NCI-H226 (cell line): ENCODE data around the gene KRT80.

ENCODE experiments used
- DNase-seq: peaks from one replicate; pipeline ENCODE4 v3.0.0-alpha.2; 2015

Gene KRT80

GRCh38 chr12:52151153-52151836 is 40.5 kb downstream of the KRT80 start:
- DNase-seq = peak; percentile 15

- DNase-seq = peak; percentile 80
Measured at GRCh38 chr12:52149651-52150241, 42.1 kb downstream of the KRT80 start.

GRCh38 chr12:52149182-52149641 is 42.6 kb downstream of the KRT80 start:
- peak; percentile 39 for DNase-seq

DNA sequence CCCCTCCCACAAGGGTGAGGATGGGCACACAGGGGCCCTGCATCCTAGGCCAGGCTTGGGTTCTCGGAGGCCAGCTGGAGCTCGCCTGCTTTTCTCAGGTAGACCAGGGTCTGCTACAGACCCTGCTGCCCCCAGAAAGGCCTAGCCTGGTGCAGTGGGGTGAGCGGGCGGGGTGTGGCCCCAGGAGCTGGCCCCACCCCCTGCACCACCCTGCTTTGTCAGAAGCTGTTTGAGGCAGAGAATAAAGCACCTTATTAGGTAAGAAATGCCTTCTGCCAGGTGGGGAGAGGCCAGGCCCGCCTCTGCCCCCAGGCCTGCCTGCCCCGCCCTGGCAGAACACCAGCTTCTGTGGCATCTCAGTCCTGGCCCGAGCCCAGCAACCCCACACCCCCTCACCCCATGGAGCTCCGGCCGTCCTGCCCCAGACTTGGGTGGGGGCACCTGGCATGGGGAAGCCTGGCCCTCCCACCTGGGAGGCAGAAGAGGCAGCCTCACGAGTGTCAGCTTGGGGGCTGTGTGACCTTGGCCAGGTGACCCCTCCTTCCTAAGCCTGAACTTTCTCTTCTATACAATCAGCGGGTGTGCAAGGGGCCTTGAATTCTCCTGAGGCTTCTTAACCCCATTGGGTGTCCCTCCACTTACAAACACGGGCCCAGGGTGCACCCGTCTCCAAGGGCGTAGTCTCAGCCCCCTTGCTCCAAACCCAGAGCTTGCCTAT is 43.2 kb downstream of the KRT80 start:
- peak; percentile 95 for DNase-seq

DNA sequence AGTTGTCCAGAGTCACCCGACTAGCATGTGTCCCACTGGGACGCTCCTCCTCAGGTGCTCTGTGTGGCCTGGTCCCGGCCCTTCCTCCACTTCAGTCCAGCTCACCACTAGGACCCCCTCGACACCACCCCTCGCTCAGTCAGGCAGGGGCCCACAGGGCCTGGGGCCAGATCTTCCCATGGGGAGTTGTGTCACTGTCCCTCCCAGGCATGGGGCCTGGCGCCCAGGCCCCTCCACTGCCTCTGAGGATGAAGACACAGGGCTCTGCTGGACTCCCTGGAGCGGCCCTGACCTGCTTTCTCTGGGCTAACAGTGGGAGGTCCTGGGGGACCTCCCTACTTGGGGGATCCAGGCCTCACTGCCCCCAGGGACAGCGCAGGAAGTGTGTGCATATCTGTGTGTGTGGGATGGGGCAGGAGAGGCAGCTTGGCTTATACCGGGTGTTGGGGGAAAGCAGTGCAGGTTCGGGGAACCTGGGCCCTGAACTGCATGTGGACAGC is 43.8 kb downstream of the KRT80 start:
- DNase-seq = peak; percentile 93

- peak; percentile 100 for DNase-seq
Measured at GRCh38 chr12:52147367-52147963, 44.3 kb downstream of the KRT80 start.

DNA sequence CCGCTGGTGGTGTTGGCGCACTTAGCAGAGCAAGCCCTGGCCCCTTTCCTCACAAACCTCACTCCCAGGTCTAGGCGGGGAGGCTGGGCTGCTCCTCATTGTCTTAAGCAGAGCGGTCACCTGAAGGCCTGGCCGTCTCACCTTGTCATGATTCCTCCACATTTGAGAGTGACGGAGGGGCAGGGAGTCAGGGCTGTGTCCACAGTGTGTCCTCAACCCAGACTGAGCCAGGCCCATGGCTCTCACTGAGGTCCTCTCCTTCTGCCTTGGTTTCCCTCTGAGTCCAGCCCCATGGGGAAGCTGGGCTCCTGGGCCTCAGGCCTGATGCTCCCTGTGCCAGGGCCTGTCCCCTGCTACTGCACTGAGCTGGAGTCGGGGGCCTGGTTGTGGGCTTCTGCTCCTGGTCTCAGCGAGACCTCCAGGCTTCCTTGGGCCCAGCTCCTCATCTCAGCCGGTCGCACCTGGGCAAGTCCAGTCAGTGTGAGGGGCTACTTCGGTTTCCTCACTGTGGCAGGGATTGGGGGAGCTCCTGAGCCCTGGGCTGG is 44.9 kb downstream of the KRT80 start:
- no peak for DNase-seq

DNA sequence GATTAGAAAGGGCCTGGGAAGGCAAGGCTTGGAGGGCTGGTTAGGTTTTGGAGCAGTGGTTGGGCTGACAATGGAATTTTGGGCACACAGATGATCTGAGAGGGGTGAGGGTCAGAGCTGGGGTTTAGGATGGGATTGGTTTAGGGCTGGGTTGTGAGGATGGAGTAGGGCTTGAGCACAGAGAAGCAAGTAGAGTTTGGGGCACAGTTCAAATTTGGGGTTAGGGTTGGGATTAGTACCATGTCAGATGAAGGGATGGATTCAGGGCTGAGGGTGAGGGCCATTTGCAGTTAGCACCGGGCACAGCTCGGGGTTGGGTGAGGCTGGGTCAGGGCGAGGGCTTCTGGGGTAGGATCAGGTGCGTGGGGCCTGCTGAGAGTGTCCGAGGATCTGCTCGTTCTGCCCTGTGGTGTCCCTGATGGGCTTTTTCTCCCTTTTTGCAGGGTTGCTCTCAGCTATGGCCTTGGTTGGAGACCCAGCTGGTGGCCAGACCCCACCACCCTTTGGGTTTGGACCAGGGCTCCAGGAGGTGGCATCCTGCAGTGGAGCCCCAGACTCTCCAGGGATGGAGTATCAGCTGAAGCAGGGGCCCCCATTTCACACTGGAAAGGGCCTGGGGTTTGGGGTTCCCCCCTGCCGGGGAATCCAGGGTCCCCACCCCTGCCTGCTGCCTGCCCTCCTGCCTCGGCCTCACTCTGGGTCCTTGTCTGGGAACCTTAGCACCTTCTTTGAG is 45.6 kb downstream of the KRT80 start:
- no peak for DNase-seq

GRCh38 chr12:52145228-52146088 is 46.4 kb downstream of the KRT80 start:
- DNase-seq = peak; percentile 14

DNA sequence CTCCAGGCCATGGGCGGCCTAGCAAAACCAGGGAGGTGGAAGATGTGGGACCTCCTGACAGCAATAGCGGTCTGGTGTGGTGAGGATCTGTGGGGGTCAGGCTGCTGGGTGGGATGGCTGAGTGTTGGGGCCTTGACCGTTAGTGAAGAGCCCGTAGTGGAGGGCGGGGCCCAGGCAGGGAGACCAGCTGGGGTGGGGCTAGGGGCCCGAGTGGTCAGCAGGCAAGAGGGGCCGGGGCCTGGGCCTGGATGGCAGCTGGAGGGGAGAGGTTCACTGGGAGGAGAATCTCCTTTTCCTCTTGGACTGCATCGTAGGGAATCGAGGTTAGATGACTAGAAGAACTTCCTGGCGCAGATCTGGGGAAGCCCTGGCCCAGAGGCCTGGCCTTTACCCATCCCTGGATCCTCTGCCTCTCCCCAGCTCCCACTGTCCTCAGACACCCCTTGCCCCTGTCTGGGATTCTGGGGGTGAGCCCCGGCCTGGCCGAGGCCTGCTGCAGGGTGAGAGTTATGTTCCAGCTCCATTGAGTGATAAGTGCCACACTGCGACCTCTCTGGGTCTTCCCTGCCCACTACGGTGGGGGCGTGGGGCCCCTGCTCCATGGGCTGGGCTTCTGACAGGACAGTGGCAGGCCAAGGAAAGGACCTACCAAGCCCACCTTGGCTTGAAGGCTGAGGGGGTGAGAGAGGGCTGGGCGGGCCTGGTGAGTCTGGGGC is 47.1 kb downstream of the KRT80 start:
- no peak for DNase-seq

- no peak for DNase-seq
Measured at GRCh38 chr12:52142431-52142830, 49.4 kb downstream of the KRT80 start.

GRCh38 chr12:52141875-52142274 is 49.9 kb downstream of the KRT80 start:
- DNase-seq = no peak

- no peak for DNase-seq
Measured at GRCh38 chr12:52141306-52141705, 50.5 kb downstream of the KRT80 start.

- DNase-seq = peak; percentile 50
Measured at GRCh38 chr12:52139579-52140062, 52.2 kb downstream of the KRT80 start.

GRCh38 chr12:52139147-52139546 is 52.7 kb downstream of the KRT80 start:
- no peak for DNase-seq

DNA sequence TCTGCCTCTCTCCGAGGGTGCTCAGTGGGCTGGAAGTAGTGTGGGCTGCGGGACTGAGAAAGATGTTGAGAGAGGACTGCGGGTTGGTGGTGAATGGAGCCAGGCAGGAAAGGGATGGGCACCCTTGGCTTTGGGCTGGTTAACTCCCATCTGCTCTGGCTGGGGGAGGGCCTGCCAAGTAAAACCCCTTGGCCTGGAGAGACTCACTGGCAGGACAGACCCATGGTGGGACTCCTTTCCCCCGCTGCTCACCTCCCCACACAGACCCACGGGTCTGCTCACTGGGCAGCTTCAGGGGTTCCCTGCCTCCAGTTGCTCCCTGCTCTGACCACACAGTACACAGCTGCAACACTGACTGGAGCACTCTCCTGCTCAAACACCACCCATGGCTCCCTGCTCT is 54.1 kb downstream of the KRT80 start:
- DNase-seq = no peak

DNA sequence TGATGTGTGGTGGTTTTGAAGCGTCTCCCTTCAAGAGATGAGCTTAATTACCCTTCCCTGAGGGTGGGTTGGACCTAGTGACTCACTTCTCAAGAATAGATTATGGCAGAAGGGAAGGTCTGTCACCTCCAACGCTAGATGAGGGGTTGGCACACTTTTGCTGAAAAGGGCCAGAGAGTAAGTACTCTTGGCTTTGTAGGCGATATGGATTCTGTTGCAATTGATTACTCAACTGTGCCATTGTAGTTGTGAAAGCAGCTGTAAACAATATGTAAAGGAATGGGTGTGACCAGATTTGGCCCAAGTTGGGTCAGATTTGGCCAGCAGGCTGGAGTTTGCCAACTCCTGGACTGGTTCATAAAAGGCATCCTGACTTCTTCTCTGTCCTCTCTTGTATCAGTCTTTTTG is 59.1 kb downstream of the KRT80 start:
- DNase-seq = no peak

- no peak for DNase-seq
Measured at GRCh38 chr12:52130711-52131110, 61.1 kb downstream of the KRT80 start.

DNA sequence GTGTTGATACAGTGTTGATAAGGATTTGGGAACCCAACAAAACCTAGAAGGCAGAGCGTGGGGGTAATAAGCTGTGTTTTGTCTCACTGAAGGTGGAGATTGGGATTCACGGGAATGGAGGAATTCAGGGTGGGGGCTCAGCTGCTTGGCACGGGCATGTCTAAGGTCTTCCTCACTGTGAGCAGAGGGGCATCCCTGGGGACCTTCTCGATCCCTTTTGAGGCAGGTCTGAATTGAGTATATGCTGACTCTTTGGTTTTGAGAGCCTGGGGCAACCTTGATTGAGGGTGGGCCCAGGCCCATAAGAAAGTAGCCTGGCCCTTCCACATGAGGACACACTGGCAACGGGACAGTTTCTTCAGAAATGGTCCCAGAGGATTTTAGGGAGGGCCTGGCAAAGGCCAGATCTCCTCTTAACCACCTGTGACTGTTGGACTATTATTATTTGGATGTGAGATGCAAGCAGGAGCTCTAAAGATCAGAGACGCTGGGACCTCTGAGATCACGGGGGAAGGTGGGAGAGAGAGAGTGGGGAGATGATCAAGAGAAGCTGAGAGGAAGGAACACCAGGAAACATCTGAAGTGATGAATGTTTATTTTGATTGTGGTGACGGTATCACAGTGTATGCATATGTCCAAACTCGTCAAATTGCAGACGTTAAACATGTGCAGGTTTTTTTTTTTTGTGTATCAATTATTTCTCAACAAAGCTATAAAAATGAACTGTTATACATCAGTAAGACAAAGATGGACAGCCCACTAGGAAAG is 63.9 kb downstream of the KRT80 start:
- DNase-seq = no peak
